SKM-1 treated with dmso at 0.1 percent for 144 hours (cell line): Measurements from ENCODE around the gene PLEKHO1.

Experiments used
- DNase-seq: peaks from one replicate; lab custom pipeline; 2025; ENCODE audit not compliant: unreplicated experiment; lab: John Stamatoyannopoulos, UW

The PLEKHO1 gene

DNA sequence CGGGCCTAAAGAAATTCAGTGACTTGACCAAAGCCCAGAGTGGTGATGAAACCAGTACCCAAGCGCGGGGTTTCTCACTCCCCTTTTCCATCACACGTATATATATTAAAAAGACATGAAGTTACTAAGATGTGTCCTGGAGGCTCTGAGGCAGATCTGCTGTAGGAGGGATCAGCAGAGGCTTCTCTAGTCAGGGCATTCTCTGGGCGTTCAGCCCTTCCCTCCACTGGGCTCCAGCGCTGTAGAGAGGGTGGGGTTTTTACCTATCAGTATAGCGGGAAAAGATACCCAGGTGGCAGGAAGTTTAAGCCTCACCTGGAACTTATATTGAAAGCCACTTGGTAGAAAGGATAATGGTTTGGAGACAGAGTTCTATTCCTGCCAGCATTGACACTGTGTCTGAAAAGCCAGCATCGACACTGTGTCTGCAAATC lies 862 bp upstream of the PLEKHO1 start:
- no peak for DNase-seq

DNA sequence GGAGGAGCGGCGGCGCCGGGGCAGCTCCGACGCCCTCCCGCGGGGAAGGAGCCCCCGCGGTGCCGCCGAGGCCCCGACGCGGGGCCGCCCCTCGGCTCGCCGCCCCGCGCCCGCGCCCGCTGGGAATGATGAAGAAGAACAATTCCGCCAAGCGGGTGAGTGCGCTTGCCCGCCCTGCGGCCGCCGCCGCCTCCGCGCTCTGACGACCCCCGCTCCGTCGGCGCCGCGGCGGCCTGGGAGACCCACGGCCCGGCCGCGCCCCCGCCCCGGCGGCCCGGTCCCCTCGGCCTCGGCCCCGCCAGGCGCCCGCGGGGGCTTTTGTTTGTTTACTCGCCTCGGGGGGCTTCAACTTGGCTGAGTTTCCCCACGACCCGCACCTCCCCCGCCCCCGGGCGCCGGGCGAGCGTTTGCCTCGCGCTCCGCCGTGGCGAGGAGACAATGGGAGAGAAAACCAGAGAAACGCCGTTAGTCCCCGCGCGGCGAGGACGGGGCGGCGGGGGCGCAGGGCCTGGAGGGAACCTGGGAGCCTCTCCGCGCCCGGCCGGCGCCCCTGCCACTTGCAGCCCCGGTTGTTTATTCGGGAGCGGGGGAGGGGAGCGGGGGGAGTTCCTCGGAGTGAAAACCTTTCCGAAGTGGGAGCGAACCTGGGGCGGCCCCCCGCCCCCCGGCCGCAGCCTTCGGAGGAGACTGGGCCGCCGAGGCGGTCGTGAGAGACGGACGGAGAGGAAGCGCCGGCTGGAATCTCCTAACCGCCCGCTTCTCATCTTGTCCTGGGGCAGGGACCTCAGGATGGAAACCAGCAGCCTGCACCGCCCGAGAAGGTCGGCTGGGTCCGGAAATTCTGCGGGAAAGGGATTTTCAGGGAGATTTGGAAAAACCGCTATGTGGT lies 661 bp downstream of the PLEKHO1 start:
- no peak for DNase-seq

DNA sequence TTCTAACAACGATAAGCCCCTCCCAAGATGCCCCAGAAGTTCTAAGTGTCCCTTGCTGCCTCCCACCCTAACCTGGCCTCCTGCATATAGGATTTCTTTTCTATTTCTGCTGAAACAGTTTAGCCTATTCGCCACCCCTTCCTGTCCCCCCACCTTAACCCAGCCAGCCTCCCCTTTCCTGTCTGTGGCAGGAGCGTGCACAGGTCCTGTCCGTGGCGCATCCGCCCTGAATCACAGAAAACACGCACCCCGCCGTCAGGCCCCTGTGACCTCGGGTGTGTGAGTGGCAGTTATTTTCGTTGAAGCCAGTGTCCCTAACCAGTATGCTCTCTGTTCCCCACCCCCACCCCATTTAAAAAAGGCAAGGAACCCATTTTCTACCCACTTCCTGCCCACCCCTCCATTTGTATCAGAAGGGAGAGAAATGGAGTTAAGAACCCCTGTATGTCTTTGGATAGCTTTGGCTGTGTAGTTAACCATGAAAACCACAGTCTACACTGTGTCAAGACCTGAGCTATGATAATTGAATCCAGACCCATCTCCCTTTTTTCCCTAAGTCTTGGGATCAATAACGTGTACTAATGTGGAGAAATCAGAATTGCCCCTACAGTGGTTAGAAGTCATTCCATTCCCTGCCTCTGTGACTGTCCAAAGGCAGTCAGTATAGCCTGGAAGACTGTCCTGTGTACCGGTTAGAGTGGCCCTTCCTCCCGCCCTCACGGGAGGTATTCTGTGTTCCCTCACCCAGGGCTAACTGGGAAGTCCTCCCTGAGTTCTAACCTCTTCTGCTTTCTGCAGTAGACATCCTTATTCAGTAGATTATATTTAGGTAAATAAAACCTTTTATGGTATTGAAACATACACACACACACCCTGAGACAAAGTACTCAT lies 1.8 kb downstream of the PLEKHO1 start:
- no peak for DNase-seq

DNA sequence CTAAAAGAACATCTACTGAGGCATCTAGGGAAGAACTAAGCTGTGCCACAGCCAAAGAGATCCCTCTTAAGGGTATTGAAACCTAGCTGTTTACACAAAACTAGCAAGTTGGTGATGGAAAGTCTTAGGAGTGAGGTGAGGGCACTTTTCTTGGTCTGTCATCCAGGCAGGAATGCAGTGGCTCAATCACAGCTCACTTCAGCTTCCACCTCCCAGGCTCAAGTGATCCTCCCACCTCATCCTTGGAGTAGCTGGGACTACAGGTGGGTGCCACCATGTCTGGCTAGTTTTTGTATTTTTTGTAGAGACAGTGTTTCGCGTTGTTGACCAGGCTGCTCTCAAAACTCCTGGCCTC lies 2.4 kb downstream of the PLEKHO1 start:
- no peak for DNase-seq

DNA sequence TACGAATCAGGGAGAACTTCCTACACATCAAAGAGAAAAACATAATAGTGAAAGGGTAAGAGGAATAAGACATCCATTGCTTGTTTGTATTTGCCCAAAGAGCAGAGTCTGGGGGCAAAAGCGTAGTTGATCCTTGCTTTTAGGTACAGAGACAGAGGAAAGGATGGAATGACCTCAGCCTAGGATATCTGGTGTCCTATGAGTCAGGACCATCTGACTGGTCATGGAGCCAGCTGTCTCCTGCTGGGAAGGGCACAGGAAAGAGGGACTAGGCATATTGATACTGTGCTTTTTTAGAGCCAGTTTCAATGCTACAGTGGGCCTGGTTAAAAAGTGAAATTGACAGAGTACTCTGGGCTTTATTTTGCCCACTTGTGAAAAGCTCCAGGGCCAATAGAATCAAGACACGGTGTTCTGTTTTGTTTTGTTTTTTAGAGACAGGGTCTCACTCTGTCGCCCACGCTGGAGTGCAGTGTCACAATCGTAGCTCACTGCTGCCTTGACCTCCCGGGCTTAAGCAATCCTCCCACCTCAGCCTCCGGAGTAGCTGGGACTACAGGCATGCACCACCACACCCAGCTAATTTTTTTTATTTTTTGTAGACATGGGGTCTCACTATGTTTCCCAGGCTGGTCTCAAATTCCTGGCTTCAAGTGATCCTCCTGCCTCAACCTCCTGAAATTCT lies 3.2 kb downstream of the PLEKHO1 start:
- no peak for DNase-seq

DNA sequence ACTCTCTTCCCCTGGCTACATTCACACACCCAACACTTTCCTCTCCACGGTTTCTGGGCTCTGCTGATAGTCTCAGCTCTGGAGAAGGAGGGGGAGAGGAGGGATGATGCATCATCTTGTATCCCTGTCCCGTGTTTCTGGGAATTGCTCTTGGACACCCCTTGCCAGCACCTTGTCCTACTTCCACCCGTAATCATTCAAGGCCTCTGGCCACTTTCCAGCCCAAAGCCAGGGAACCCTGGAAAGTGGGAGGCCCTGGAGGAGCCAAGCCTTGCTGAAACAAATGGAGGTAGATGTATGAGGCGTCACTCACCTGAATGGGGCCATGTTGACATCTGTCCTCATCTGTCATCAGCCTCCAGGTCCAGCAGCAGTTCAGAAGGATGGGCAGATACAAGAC lies 4.4 kb downstream of the PLEKHO1 start:
- no peak for DNase-seq

DNA sequence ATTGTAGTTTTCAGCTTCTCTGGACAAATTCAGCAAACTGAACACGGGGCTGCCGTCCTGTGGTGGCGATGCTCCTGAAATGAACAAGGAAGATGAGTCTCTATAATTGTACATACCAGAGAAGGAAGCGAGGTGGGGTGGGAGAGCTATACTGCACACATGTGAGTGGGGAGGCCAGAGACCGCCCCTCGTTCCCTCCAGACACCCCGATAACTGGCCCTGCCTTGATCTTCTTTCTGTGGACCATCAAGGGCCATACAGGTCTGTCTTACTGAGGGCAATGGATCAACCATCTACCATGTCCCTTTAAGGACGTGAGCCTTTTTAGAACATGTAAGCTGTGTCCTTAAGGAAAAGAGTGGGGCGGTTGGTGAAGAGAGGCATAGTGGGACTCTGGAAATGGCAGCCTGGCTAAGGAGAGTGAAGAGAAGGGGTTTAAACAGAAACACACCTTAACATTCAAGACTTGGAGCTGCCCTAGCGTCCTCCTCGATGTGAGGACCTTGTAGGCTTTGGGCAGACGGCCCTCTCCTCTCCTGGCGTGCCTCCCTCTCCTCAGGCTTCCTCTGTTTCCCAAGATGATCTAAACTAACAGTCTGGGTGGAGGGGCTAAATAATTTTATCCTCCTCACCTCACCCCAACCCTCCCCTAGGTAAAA lies 5.8 kb downstream of the PLEKHO1 start:
- no peak for DNase-seq

DNA sequence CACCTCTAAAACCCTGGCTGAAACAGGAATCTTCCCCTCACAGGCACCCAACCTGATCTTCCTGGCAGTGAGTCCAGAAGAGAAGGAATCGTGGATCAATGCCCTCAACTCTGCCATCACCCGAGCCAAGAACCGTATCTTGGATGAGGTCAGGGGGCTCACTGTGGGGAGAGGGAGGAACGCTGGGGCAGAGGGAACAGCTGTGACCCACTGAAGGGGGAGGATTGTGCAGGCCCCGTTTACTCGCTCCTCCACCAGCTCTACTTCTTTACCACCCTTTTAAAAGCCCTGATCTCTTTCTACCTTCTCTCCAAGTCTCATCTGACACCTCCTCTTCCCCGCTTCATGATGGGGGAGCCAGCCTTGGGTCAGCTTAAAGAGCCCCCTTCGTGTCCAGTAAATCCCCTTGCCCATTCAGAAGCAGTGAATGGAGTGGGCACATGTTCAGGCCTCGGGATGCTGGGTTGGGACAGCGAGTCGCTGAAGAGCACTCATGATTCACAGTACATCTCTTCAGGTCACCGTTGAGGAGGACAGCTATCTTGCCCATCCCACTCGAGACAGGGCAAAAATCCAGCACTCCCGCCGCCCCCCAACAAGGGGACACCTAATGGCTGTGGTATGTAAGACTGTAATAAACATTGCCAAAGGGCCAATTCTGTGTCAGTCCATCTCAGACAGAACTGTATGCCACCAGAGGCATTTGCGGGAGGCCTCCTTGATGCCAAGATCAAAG lies 7.3 kb downstream of the PLEKHO1 start:
- DNase-seq = no peak

DNA sequence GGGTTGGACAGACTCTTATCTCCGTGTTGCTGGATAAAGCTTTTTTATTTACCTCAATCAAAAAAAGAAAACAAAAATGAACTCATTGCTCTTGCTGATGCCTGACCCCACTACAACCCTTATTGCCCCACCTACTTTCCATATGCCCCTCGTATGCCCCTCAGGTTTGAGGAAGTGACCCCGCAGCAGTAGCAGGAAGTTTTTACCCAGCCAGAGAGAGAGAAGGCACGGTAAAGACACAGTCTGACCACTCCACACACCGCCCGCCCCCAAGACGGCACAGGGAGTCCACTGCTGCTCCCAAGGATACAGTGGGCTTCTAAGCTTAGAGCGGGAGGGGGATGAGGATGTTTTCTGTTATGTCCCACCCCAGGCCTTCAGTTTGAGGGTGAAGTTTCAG lies 9.8 kb downstream of the PLEKHO1 start:
- DNase-seq = peak; percentile 87

DNA sequence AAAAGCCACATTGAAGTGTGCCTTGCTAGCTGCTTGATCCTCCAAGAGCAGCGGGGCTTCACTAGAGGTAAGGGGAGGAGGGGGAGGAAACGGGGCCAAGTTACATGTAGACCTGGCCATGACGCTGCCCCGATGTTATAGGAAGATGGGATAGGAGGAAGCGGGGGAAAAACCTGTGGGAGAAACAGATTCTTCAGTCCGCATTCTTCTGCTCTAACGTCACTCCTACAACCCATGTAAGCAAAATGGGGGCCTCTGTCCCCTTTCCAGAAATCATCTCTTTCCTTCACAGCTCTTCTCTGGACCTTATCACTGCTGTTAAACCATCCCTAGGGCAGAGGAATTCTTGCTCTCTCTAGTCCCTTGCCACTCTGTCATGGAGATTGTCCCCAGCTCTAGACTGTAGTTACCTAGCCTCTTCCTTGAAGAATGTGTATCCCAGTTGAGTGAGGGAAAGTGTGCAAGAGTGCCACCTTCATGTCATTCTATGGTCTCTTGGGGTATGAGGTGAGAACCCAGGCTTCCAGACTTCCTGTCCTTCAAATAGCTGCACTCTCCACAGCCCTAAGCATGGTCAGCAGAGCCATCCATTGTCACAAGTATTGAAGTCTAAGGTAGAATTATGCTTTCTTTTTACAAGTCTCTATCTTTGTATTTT lies 11.4 kb downstream of the PLEKHO1 start:
- DNase-seq = no peak

DNA sequence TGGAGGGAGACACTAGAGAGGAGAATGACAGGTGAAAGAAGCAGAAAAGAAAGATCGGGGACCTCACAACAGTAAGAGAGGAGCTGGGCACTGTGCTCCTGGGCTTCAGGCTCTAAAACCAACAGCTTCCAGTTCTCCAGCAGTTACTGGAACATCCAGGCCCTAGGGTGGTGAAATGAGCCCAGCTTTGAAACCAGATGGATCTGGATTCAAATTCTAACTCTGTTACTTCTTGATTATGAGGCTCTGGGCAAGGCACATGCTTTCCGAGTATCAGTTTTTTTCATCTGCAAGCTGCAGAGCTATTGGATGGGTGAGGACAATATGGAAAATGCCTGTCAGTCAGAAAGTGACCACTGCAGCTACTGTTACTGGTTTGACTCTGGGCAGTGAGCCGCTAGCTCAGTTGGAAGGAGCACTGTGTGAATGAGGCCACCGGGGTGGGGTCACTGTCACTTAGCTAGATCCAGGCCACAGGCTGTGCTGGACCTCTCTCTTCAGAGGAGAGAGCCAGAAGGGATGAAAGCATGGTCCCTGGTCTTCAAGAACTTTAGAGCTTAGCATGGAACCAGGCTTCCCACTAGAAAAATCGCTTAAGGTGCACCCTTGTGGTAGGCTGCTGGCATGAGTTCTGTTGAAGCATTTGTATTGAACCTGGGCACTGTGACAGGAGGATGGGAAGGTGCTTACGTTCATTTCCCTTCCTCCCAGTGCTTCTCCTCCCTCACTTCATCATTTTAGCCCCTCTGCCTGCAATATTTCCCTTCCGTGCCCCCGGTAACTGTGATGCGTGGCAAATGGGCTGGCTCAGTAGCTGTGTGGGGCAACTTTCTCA lies 12.2 kb downstream of the PLEKHO1 start:
- DNase-seq = no peak

DNA sequence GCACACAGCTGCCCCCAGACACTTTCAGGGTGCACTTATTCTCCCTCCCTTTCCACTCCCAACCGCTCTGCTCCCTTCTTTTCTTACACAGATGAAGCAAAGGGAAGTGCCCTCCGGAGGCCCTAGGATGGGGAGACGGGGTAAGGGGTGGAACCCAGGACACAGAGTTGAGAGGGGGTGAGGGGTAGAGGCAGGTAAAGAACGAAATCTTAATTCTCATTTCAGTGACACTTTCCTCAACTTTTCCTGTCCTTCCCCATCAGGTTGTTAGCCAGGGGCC lies 12.8 kb downstream of the PLEKHO1 start:
- DNase-seq = no peak

DNA sequence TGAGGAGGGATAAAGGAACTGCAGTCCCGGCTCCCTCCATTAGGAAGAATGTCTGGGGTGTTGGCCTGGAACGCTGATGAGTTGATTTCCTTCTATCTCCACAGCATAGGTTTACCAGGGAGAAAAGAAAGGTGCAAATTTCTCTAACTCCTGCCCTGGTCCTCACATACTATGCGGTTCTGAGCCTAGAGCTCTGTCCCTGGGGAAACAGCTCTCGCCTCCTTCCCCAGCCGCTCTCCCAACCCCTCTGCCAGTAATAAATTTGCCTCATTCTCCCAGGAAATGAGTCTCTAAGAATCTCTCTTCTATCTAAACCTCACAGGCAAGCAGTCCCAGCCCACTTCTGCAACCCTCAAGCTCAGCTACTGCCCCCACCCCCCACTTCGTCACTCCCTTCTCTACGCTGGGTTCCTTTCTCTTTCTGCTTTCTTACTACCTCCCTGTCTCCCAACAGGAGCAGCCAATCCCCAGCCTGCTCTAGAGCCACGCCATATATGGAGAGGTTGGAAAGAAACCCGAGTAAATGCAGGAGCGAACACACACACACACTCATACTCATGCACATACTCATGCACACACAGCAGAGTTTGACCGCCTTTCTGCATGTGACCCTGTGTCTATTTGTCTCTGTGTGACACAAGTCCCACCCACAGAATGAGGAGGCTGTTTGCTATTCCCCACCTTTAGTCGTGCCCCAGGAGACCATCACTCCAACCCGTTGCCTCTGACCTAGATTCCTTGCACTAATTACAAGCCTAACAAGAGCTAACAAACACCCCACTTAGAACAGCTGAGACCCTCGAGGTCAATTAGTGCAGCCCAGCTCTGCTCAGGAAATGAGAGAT lies 13.4 kb downstream of the PLEKHO1 start:
- peak; percentile 87 for DNase-seq

DNA sequence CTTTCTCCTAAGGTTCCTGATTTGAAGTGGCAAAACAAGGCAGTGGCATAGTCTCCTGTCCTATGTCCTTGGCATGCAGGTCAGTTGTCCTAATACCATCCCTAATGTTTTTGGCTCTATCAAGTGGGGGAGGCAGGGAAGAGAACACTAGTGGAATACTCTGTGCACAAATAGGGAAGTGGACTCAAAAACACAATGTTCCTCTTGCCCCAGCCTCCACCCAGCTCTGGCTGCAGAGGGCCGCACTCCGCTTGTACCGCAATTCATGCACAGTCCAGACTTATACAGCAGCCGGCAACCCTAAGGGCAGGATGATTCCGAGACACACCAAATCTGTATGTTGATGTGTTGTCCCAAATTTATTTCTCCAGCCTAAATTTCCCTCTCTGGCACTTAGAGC lies 14.5 kb downstream of the PLEKHO1 start:
- DNase-seq = no peak

DNA sequence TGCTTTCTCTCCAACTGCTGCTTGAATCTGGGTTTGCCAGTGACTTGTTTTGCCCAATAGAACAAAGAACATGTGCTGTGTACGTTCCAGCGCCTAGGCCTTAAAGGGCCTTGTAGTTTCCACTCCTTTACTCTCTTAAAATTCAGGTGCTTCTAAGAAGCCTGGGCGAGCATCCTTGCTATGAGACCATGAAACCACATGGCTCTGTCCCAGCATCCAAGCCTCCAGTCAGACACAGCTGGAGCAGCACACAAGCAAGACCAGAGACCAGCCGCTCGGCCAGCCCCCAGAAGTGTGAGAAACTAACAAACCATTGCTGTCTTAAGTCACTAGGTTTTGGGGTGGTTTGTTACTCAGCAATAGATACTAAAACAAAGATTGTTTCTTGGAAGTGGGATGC lies 15.1 kb downstream of the PLEKHO1 start:
- DNase-seq = no peak

DNA sequence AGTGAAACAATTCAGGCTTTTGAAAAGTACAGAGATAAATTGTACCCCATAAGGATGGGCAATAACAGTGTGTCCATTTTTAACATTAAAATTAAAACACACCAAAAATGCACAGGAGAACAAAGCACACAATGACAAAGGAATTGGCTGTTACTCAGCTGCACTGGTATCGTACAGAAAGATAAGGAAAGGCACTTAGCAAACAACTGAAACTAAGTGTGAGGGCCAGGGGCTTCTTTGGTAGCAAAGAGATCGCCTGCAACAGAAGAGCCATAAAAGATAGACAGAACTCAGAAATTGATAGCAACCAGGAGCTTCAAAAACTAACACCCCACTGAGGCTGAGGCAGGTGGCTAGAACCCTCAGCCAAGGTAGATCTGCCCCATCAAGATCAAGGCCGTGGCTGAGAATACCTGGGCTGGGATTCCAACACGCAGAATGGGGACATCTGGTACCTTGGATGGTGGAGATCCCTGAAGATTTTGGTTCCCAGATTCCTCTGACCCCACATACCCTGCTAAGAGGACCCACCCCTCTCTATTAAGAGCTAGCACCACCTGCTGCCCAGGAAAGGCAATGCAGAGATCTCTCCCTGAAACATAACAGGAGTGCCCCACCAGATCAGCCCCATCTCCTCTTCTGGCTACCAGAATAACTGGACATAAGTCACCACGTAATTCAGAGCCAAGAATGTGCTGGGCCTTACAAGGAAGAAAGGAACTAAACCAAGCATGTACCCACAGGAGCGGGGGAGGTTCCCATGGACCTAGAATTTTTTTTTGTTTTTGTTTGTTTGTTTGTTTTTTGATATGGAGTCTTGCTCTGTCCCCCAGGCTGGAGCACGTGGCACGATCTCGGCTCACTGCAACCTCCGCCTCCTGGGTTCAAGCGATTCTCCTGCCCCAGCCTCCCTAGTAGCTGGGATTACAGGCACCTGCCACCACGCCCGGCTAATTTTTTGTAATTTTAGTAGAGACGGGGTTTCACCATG lies 16.2 kb downstream of the PLEKHO1 start:
- DNase-seq = peak; percentile 50

DNA sequence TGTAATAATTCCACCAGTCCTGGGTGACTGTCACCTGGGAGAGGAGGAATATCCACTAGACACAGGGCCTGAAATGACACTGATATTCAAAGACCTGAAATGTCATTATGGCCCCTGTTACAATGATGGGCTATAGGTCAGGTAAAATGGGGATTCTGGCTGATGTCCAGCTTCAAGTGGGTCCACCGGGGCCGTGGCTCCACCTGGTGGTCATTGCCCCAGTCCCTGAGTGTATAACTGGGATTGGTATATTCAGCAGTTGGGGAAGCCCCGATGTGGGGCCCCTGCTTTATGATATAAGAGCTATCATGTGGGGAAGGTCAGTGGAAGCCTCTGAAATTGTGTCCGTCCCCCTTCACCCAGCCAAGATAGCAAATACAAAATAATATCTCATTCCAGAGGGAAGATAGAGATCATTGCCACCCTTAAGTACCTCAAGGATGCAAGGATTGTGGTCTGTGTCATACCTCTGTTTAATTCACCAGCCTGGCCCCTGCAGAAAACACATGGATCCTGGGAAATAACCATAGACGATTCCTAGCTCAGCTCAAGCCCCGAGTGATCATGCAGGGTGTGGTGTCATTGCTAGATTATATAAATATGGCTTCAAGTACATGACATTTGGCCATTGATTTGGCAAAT lies 19.4 kb downstream of the PLEKHO1 start:
- DNase-seq = no peak
